ENCODE data around the gene TANGO2. TPM values are rescaled to one million over a fixed set of nuclear protein-coding genes. Genes with fewer than 3 reads are reported as not detected.

The TANGO2 gene
- total and polyA plus RNA-seq, 3 donors from 2014 or later, result 13.5 to 21.5 (median 19.0) TPM

GRCh38 chr22:19973551-19974267, 47.2 kb upstream of the TANGO2 start:
- DNase-seq, result no peak
- Histone ChIP-seq H3K27me3 (no peaks in the 10 kb centered on the region), H3K36me3 (ENCODE audit: low read depth, missing control alignments) (no peaks in the 10 kb centered on the region), H3K4me1 (no peaks in the 10 kb centered on the region), H3K4me3 (peak overlapping the region in 1 of 2 donors; percentile 17), H3K9me3 (no peaks in the 10 kb centered on the region), H3K27ac (no peak overlapping the region)
- intact Hi-C loops (cut with DNase I; ENCODE audit: low total_unique reads), result loop anchor here (5.0 kb wide), 1 partner anchor 39 kb away; no protein-coding TSS in a partner anchor
- WGBS, 2 donors, result 65 to 80% methylated on average over 32 to 46 of the region's 46 CpGs
- TF ChIP-seq, protein P1, sequence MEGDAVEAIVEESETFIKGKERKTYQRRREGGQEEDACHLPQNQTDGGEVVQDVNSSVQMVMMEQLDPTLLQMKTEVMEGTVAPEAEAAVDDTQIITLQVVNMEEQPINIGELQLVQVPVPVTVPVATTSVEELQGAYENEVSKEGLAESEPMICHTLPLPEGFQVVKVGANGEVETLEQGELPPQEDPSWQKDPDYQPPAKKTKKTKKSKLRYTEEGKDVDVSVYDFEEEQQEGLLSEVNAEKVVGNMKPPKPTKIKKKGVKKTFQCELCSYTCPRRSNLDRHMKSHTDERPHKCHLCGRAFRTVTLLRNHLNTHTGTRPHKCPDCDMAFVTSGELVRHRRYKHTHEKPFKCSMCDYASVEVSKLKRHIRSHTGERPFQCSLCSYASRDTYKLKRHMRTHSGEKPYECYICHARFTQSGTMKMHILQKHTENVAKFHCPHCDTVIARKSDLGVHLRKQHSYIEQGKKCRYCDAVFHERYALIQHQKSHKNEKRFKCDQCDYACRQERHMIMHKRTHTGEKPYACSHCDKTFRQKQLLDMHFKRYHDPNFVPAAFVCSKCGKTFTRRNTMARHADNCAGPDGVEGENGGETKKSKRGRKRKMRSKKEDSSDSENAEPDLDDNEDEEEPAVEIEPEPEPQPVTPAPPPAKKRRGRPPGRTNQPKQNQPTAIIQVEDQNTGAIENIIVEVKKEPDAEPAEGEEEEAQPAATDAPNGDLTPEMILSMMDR (IDR thresholded peaks at IDR 0.05), result no peak
- TF ChIP-seq POLR2A (IDR thresholded peaks at IDR 0.05), result no peak

GRCh38 chr22:19974268-19974861, 46.5 kb upstream of the TANGO2 start:
- no peaks in the 10 kb centered on the region for H3K4me1 ChIP-seq
- WGBS, 2 donors, result 37 to 51% methylated on average over 9 to 11 of the region's 11 CpGs
- no peaks in the 10 kb centered on the region for H3K36me3 ChIP-seq (ENCODE audit: low read depth, missing control alignments)
- no peak for TF ChIP-seq POLR2A (IDR thresholded peaks at IDR 0.05)
- TF ChIP-seq, protein P1 (IDR thresholded peaks at IDR 0.05), result no peak
- DNase-seq, result peak; percentile 81
- no peaks in the 10 kb centered on the region for H3K27me3 ChIP-seq
- no peaks in the 10 kb centered on the region for H3K9me3 ChIP-seq
- no peak overlapping the region for H3K4me3 ChIP-seq
- no peak overlapping the region for H3K27ac ChIP-seq
- intact Hi-C loops (cut with DNase I; ENCODE audit: low total_unique reads), result loop anchor here (5.0 kb wide), 1 partner anchor 38 kb away; no protein-coding TSS in a partner anchor

GRCh38 chr22:19974935-19975706, 45.8 kb upstream of the TANGO2 start:
- no peaks in the 10 kb centered on the region for H3K27me3 ChIP-seq
- intact Hi-C loops (cut with DNase I; ENCODE audit: low total_unique reads), result loop anchor here (5.0 kb wide), 1 partner anchor 37 kb away; no protein-coding TSS in a partner anchor
- no peaks in the 10 kb centered on the region for H3K4me1 ChIP-seq
- 82 to 84% methylated on average over 12 of the region's 13 CpGs for WGBS, 2 donors
- H3K27ac ChIP-seq, result no peak overlapping the region
- no peaks in the 10 kb centered on the region for H3K36me3 ChIP-seq (ENCODE audit: low read depth, missing control alignments)
- TF ChIP-seq POLR2A (IDR thresholded peaks at IDR 0.05), result no peak
- TF ChIP-seq, protein P1 (IDR thresholded peaks at IDR 0.05), result no peak
- no peak for DNase-seq
- H3K9me3 ChIP-seq, result no peaks in the 10 kb centered on the region
- no peak overlapping the region for H3K4me3 ChIP-seq

DNA sequence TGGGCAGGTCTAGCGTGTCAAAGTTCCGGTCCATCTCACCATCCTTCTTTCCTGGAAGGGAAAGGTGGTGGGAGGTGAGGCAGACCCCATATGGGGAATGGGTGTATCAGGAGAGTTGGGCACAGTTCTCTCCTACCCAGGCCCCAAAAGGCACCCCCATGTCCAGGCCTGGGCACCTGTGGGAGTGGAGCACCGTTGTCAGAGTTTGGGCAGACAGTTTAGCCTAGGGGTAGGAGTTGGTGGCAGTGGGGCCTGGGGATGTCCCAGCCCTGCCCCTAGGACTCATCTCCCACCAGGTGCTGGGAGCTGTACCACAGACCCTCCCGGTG, 45.2 kb upstream of the TANGO2 start:
- H3K36me3 ChIP-seq (ENCODE audit: low read depth, missing control alignments), result no peaks in the 10 kb centered on the region
- no peak overlapping the region for H3K4me3 ChIP-seq
- TF ChIP-seq, protein P1 (IDR thresholded peaks at IDR 0.05), result no peak
- TF ChIP-seq POLR2A (IDR thresholded peaks at IDR 0.05), result no peak
- 95 to 100% methylated on average over 2 to 4 of the region's 4 CpGs for WGBS, 2 donors
- H3K9me3 ChIP-seq, result no peaks in the 10 kb centered on the region
- intact Hi-C loops (cut with DNase I; ENCODE audit: low total_unique reads), result no loop called here
- H3K27ac ChIP-seq, result no peak overlapping the region
- H3K27me3 ChIP-seq, result no peaks in the 10 kb centered on the region
- DNase-seq, result no peak
- no peaks in the 10 kb centered on the region for H3K4me1 ChIP-seq
